K562 (cell line): ENCODE data around the gene RAP1A. TPM values are rescaled to one million over a fixed set of nuclear protein-coding genes. Genes with fewer than 3 reads are reported as not detected.

Experiments used
- AFF1 ChIP-seq, 2 experiments: fragments of 450-650 bp; IDR thresholded peaks; 2 replicates each; pipeline ENCODE4 v1.6.1; 2018; ENCODE audit warnings: mild to moderate bottlenecking in 2 of 2, low read depth in 1 of 2; ENCODE audit not compliant: partially characterized antibody in 2 of 2
- CHD4 ChIP-seq: fragments of 200-600 bp; sonication (generic); IDR thresholded peaks from 3 replicates; pipeline ENCODE4 v1.6.1; 2012; ENCODE audit warnings: low read depth, mild to moderate bottlenecking, mixed read lengths, low read length, inconsistent platforms; ENCODE audit not compliant: insufficient read depth, insufficient replicate concordance, poor library complexity, severe bottlenecking
- E4F1 ChIP-seq: fragments of 250-450 bp; sonication (Bioruptor Pico); IDR thresholded peaks from 2 replicates; pipeline ENCODE4 v1.5.0; 2021; ENCODE audit warnings: mild to moderate bottlenecking, borderline replicate concordance
- HDAC3 ChIP-seq: fragments of 450-650 bp; IDR thresholded peaks from 2 replicates; pipeline ENCODE4 v1.6.1; 2018; ENCODE audit warnings: borderline replicate concordance, mild to moderate bottlenecking, moderate library complexity; ENCODE audit not compliant: partially characterized antibody
- LCOR ChIP-seq: sonication (generic); formaldehyde crosslinking; IDR thresholded peaks from 2 replicates; pipeline ENCODE4 v1.8.0; 2022; ENCODE audit warnings: mild to moderate bottlenecking, missing genetic modification reagents
- NFE2L1 ChIP-seq: fragments of 450-650 bp; IDR thresholded peaks from 2 replicates; pipeline ENCODE4 v1.6.1; 2016; ENCODE audit warnings: missing genetic modification characterization, low read depth, mild to moderate bottlenecking, missing compliant biosample characterization, moderate library complexity, borderline replicate concordance
- NFIC ChIP-seq: fragments of 450-650 bp; IDR thresholded peaks from 2 replicates; pipeline ENCODE4 v1.6.1; 2017; ENCODE audit warnings: mild to moderate bottlenecking, inconsistent platforms
- NR2C2 ChIP-seq, 2 experiments: fragments of 200-800 bp in 1 of 2; sonication (Bioruptor generic) in 1 of 2; sonication (generic) in 1 of 2; formaldehyde crosslinking in 1 of 2; IDR thresholded peaks; 2 replicates each; pipeline versions ENCODE4 v1.6.1 to v1.8.0; 2016 to 2022; ENCODE audit warnings: mild to moderate bottlenecking in 1 of 2, missing compliant biosample characterization in 1 of 2, missing genetic modification characterization in 1 of 2, missing genetic modification reagents in 1 of 2
- POLR2A ChIP-seq: fragments of 450-650 bp; conservative IDR thresholded peaks from 2 replicates; pipeline ENCODE4 v1.6.1; 2016
- SIN3A ChIP-seq, 2 experiments: fragments of 150-350 bp in 1 of 2; IDR thresholded peaks; 2 replicates each; pipeline ENCODE4 v1.6.1; 2011 to 2016; ENCODE audit warnings: borderline replicate concordance in 2 of 2, low read depth in 2 of 2, low read length in 2 of 2, mild to moderate bottlenecking in 2 of 2, moderate library complexity in 2 of 2; ENCODE audit not compliant: control insufficient read depth in 1 of 2
- ZBTB11 ChIP-seq, 3 experiments: fragments of 200-800 bp in 1 of 3; fragments of 250-450 bp in 1 of 3; fragments of 450-650 bp in 1 of 3; sonication (Bioruptor Pico) in 1 of 3; sonication (Bioruptor generic) in 1 of 3; formaldehyde crosslinking in 1 of 3; IDR thresholded peaks; 2 replicates each; pipeline versions ENCODE4 v1.6.1 to v1.8.0; 2016 to 2022; ENCODE audit warnings: mild to moderate bottlenecking in 2 of 3, missing genetic modification characterization in 2 of 3, missing compliant biosample characterization in 1 of 3, moderate library complexity in 1 of 3
- ZNF197 ChIP-seq: fragments of 200-800 bp; sonication (Bioruptor generic); IDR thresholded peaks from 2 replicates; pipeline ENCODE4 v1.6.1; 2016; ENCODE audit warnings: low read depth, missing genetic modification characterization, missing compliant biosample characterization
- polyA plus RNA-seq, 8 experiments: library from polyadenylated mRNA; depleted of rRNA in 4 of 8; stranded (reverse) in 5 of 8; unstranded in 3 of 8; fragments of >200 nt; fragmentation: Nextera tagmentation in 2 of 8; fragmentation: Illumina TruSeq in 1 of 8; extraction: Ambion mirVana in 2 of 8; extraction: Trizol in 1 of 8; gene quantifications; 2 replicates each; pipeline versions ENCODE4 v1.2.1 to v1.2.3, GENCODE V29; 2011 to 2014; ENCODE audit warnings: inconsistent platforms in 1 of 8, missing spikeins in 1 of 8
- total RNA-seq, 7 experiments: library from RNA; depleted of rRNA in 6 of 7; stranded (reverse); fragments of >200 nt in 6 of 7; fragmentation: Illumina TruSeq in 2 of 7; extraction: Trizol in 2 of 7; gene quantifications; 2 replicates each; pipeline versions ENCODE4 v1.2.1 to v1.2.3, GENCODE V29; 2011 to 2021; ENCODE audit warnings: low replicate concordance in 1 of 7

Gene RAP1A
- total and polyA plus RNA-seq, 9 of the 15 experiments (the other 6 are each of a cell fraction or from before 2014, with no cell fraction given): 13.4 to 86.2 (median 32.5) TPM

- TF ChIP-seq E4F1 (CRISPR knock-in tag) (no peak), NFIC (peak; percentile 59; the same call in 1 of the 2 replicates), HDAC3 (peak; percentile 58), NR2C2 (CRISPR knock-in tag; IDR thresholded peaks at IDR 0.05) (no peak; the same call in 1 of the 2 replicates), NR2C2 (tag; IDR thresholded peaks at IDR 0.05) (peak; percentile 86), SIN3A (IDR thresholded peaks at IDR 0.05; ENCODE audit: borderline replicate concordance in 2 of 2, control insufficient read depth in 1 of 2, low read depth in 2 of 2, low read length in 2 of 2) (peak; percentile 84 to 90; a peak in 3 of 4 replicates), CHD4 (no peak), NFE2L1 (no peak), ZBTB11 (CRISPR knock-in tag; IDR thresholded peaks at IDR 0.05) (peak in 2 of 3 experiments; percentile 65 to 93; a peak in 3 of 6 replicates), POLR2A (peak; percentile 93), ZNF197 (no peak), AFF1 (IDR thresholded peaks at IDR 0.05; ENCODE audit: low read depth in 1 of 2, partially characterized antibody in 2 of 2) (peak; percentile 70 to 74), LCOR (peak; percentile 92; the same call in 1 of the 2 replicates)
Observed at GRCh38 chr1:111755331-111756123, 135.9 kb downstream of the RAP1A start, which contains the start of gene DDX20 (continued).
